ENCODE measurements around the gene NME3. TPM values are rescaled to one million over a fixed set of nuclear protein-coding genes. Genes with fewer than 3 reads are reported as not detected.
A peak's percentile ranks its signal among the peaks of the same experiment; 100 is the strongest.

NME3 gene
- total and polyA plus RNA-seq, 3 experiments from 2014 or later = 33.5 to 71.4 (median 36.5) TPM

DNA sequence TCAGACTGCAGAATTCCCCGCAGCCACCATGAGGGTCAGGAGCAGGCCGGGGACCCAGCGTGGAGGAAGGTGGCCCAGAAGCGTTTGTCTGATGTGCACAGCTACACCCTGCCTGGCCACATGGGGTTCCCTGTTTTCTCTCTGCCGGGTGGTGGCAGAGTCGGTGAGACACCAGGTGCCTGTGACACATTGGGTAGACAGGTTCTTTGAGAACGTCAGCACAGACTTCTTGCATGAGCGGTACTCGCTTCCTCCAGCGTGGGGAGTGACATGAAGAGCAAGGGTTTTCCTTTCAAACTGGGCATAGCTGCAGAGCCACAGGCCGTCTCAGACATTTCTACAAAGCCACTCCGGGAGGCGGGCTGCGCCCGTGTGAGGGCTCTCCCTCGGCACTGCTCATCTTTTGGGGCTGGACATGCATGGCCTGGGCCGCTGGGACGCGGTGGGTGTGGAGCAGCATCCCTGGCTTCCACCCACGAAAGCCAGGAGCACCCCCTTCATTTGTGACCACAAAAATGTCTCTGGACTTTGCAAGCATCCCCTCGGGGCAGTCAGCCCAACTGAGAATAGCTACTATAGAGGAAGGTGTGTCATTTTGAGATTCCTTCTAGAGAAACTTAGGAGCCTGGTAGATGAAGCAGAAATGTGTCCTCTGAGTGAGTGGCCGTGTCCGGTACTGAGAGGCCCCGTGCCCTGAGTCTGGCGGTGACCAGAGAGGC lies 26.0 kb downstream of the NME3 start:
- Mint-ChIP-seq H3K27me3 (no peaks in the 10 kb centered on the region), H3K27ac (peak overlapping the region in 2 of 8 donors; percentile 67 to 91), H3K4me3 (no peak overlapping the region), H3K36me3 (peaks cover 0 to 64% (median 4%) of the 10 kb centered on the region in 3 donors), H3K9me3 (no peaks in the 10 kb centered on the region), H3K4me1 (no peaks in the 10 kb centered on the region)
- H3K36me3 ChIP-seq (ENCODE audit: insufficient read depth, low read length) = peaks cover 16% of the 10 kb centered on the region
- no peak for DNase-seq
- ChIA-PET POLR2A (no interaction called here), CTCF (interaction anchor here (1.3 kb wide), 1 partner anchor 40 kb away, joined by 4 read pairs; no protein-coding TSS in a partner anchor)
- H3K27me3 ChIP-seq (ENCODE audit: insufficient read depth, low read length, poor library complexity, severe bottlenecking) = no peaks in the 10 kb centered on the region
- H3K4me1 ChIP-seq (ENCODE audit: insufficient read depth, low read length) = no peaks in the 10 kb centered on the region
- no peaks in the 10 kb centered on the region for H3K9me3 ChIP-seq (ENCODE audit: low read length)
- no peak overlapping the region for H3K27ac ChIP-seq (ENCODE audit: low read depth, low read length)
- no peak overlapping the region for H3K4me3 ChIP-seq (ENCODE audit: low read length)

DNA sequence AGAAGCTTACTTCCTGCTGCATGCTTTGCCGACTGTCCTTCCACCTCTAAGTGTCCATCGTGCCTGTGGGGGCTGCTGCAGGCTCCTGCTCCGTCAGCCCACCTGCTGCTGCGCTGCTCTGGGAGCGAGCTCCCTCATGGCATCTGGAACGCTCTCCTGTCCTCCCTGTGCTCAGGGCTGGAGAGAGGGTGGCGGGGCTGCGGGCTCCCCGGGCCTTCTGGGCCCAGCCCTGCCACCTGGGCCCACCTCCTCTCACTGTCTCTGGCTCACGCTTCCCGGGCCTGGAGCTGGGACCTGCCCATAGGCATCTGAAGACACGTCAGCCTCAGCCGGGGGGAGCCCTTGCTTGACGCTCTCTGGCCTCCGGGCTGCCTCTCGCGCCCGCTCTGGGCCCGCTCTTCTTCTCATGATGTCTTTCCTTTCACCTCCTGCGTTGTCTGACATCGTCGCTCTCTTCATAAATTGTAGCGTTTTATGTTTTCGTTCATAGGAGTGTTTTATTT lies 27.0 kb downstream of the NME3 start:
- Mint-ChIP-seq H3K4me3 (no peak overlapping the region), H3K27ac (no peak overlapping the region), H3K27me3 (no peaks in the 10 kb centered on the region), H3K9me3 (no peaks in the 10 kb centered on the region), H3K4me1 (no peaks in the 10 kb centered on the region), H3K36me3 (peaks cover 0 to 56% (median 4%) of the 10 kb centered on the region in 3 donors)
- Histone ChIP-seq H3K36me3 (ENCODE audit: insufficient read depth, low read length) (peaks cover 11% of the 10 kb centered on the region), H3K9me3 (ENCODE audit: low read length) (no peaks in the 10 kb centered on the region), H3K27me3 (ENCODE audit: insufficient read depth, low read length, poor library complexity, severe bottlenecking) (no peaks in the 10 kb centered on the region), H3K4me3 (ENCODE audit: low read length) (no peak overlapping the region), H3K4me1 (ENCODE audit: insufficient read depth, low read length) (no peaks in the 10 kb centered on the region), H3K27ac (ENCODE audit: low read depth, low read length) (no peak overlapping the region)
- ChIA-PET CTCF (no interaction called here), POLR2A (no interaction called here)
- no peak for DNase-seq

DNA sequence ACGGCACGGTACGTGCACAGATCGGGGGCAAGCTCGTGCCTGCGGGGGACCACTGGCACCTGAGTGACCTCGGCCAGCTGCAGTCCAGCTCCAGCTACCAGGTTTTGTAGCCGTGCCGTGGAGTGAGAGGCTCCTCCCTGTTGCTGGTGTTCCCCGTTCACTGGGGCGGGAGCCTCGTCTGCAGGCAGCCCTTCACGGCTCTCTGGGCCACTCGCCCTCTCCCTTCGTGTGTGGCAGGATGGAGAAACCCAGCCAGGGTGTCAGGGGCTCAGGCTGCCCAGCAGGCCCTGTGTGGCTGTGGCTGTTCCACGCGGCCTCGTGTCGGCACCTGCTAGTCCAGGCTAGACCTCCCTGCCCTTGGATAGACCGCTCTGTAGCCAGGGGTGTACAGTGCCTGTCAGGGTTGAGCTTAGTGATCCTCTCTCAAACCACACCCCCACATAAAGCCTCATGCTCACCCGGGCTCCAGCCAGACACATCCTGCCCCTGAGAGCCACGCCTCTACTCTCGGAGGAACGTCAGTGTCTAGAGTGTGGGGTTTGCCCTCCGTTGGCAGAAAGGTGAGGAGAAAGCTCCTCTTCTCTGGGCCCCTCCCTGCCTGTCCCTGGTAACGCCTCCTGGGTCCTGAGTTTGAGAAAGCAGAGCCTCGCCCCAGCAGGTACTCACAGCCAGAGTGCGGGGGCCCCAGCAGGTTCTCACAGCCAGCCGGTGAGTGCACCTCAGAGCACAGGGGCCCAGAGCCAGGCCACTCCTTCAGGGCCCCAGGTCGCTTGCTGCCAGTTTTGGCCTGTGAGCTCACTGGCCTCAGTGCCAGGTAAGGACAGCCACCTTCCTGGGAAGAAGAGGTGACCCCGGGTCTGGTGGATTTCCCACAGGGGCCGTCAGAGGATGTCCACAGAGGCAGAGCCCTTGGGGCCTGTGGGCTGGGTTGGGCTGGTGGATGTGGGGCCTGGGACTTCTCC lies 27.7 kb downstream of the NME3 start:
- POLR2A ChIA-PET = no interaction called here

DNA sequence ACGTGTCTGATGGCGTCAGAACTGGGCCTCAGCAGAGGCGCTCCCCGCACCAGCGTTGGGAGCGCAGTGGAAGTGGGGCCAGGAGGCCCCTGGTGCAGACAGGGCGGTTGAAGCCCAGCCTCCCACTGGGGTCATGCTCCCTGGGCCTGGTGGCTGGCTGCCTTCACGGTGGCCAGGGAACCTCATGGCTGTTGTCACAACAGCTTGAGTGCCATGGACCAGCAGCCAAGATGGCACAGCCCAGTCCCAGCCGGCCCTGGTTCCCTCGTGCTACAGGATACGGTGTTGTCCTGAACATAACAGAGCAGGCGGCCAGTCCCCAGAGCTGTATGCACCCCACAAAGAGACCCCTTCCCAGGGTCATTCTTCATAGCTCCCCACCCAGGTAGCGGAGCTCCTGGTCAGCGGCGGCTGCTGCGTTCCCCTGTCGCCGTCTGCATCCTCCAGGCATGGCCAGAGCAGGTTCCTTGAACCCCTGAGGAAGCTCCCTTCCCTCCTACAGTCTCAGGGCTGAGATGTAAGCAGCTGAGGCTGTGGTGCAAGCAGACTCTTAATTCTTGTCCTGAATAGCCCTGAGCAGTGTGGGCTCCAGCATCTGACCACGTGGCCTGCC lies 29.7 kb downstream of the NME3 start:
- H3K4me3 Mint-ChIP-seq = no peak overlapping the region
- H3K9me3 Mint-ChIP-seq = no peaks in the 10 kb centered on the region
- H3K9me3 ChIP-seq (ENCODE audit: low read length) = no peaks in the 10 kb centered on the region
- no peaks in the 10 kb centered on the region for H3K27me3 Mint-ChIP-seq
- H3K4me1 Mint-ChIP-seq = no peaks in the 10 kb centered on the region
- no peak overlapping the region for H3K27ac Mint-ChIP-seq
- DNase-seq = no peak
- no peak overlapping the region for H3K4me3 ChIP-seq (ENCODE audit: low read length)
- H3K27me3 ChIP-seq (ENCODE audit: insufficient read depth, low read length, poor library complexity, severe bottlenecking) = no peaks in the 10 kb centered on the region
- no peak overlapping the region for H3K27ac ChIP-seq (ENCODE audit: low read depth, low read length)
- peaks cover 0 to 33% (median 4%) of the 10 kb centered on the region in 3 donors for H3K36me3 Mint-ChIP-seq
- H3K4me1 ChIP-seq (ENCODE audit: insufficient read depth, low read length) = no peaks in the 10 kb centered on the region
- POLR2A ChIA-PET = no interaction called here
- no peaks in the 10 kb centered on the region for H3K36me3 ChIP-seq (ENCODE audit: insufficient read depth, low read length)
- CTCF ChIA-PET = no interaction called here

More for the DNA sequence above, 27.7 kb downstream of the NME3 start:
- peaks cover 0 to 49% (median 4%) of the 10 kb centered on the region in 3 donors for H3K36me3 Mint-ChIP-seq
- no peaks in the 10 kb centered on the region for H3K4me1 ChIP-seq (ENCODE audit: insufficient read depth, low read length)
- no peaks in the 10 kb centered on the region for H3K4me1 Mint-ChIP-seq
- no peaks in the 10 kb centered on the region for H3K27me3 Mint-ChIP-seq
- no peaks in the 10 kb centered on the region for H3K27me3 ChIP-seq (ENCODE audit: insufficient read depth, low read length, poor library complexity, severe bottlenecking)
- H3K9me3 Mint-ChIP-seq = no peaks in the 10 kb centered on the region
- H3K36me3 ChIP-seq (ENCODE audit: insufficient read depth, low read length) = peaks cover 6% of the 10 kb centered on the region
- H3K4me3 Mint-ChIP-seq = no peak overlapping the region
- no peak overlapping the region for H3K27ac Mint-ChIP-seq
- no peak overlapping the region for H3K4me3 ChIP-seq (ENCODE audit: low read length)
- H3K27ac ChIP-seq (ENCODE audit: low read depth, low read length) = no peak overlapping the region
- no peak for DNase-seq
- no peaks in the 10 kb centered on the region for H3K9me3 ChIP-seq (ENCODE audit: low read length)
- CTCF ChIA-PET = no interaction called here

DNA sequence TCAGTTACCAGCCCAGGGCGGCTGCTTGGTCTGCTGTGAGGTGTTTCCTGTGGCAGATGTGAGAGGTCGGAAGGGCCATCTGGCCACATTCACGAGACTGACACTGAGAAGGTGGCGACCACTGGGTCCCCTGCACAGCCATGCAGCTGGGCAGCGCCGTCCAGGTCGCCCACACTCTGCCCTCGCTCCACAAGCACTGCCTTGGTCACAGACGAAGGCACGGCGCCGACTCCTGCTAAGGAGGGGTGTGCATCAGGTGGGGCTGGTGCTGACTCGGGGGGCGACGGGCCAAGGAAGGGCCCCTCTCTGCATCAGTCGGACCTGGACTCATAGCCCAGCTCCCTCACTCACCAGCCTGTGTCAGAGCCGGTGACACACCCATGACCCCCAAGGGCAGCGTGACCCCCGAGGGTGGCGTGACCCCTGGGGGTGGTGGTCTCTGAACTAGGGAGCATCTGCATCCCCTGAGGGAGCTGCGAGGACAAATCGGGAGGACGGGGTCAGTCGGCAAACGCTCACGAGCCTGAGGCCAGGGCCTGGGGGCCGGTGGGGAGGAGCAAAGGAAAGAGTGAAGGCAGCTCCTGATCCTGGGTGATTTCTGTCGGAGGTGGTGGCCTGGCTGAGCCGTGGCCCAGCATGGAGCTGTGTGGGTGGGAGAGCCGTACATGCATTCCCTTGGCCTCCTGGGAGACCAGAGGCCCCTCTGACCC lies 30.4 kb downstream of the NME3 start:
- no peak for DNase-seq
- H3K4me3 ChIP-seq (ENCODE audit: low read length) = no peak overlapping the region
- H3K4me1 ChIP-seq (ENCODE audit: insufficient read depth, low read length) = no peaks in the 10 kb centered on the region
- Mint-ChIP-seq H3K27me3 (no peaks in the 10 kb centered on the region), H3K36me3 (peaks cover 0 to 31% (median 4%) of the 10 kb centered on the region in 3 donors), H3K4me3 (no peak overlapping the region), H3K9me3 (no peaks in the 10 kb centered on the region), H3K4me1 (no peaks in the 10 kb centered on the region), H3K27ac (peak overlapping the region in 1 of 8 donors; percentile 63)
- H3K9me3 ChIP-seq (ENCODE audit: low read length) = no peaks in the 10 kb centered on the region
- H3K27ac ChIP-seq (ENCODE audit: low read depth, low read length) = no peak overlapping the region
- H3K27me3 ChIP-seq (ENCODE audit: insufficient read depth, low read length, poor library complexity, severe bottlenecking) = no peaks in the 10 kb centered on the region
- ChIA-PET POLR2A (no interaction called here), CTCF (no interaction called here)
- no peaks in the 10 kb centered on the region for H3K36me3 ChIP-seq (ENCODE audit: insufficient read depth, low read length)

DNA sequence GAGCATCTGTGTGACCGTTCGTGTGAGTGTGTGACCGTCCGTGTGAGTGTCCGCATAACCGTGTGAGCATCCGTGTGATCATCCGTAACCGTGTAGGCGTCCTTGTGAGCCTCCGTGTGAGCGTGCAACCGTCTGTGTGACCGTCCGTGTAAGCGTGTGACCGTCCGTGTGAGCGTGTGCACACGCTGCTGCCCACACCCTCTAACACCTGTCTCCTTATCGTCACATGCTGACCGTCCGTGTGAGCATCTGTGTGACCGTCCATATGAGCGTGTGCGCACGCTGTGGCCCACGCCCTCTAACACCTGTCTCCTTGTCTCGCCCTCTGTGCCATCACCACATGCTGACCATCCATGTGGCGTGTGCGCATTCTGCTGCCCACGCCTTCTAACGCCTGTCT lies 31.1 kb downstream of the NME3 start:
- H3K4me1 ChIP-seq (ENCODE audit: insufficient read depth, low read length) = no peaks in the 10 kb centered on the region
- no peak overlapping the region for H3K4me3 ChIP-seq (ENCODE audit: low read length)
- H3K27me3 ChIP-seq (ENCODE audit: insufficient read depth, low read length, poor library complexity, severe bottlenecking) = no peaks in the 10 kb centered on the region
- H3K4me3 Mint-ChIP-seq = no peak overlapping the region
- no peak overlapping the region for H3K27ac Mint-ChIP-seq
- no peaks in the 10 kb centered on the region for H3K27me3 Mint-ChIP-seq
- no peaks in the 10 kb centered on the region for H3K9me3 Mint-ChIP-seq
- peaks cover 0 to 25% (median 4%) of the 10 kb centered on the region in 3 donors for H3K36me3 Mint-ChIP-seq
- H3K36me3 ChIP-seq (ENCODE audit: insufficient read depth, low read length) = no peaks in the 10 kb centered on the region
- H3K9me3 ChIP-seq (ENCODE audit: low read length) = no peaks in the 10 kb centered on the region
- CTCF ChIA-PET = no interaction called here
- DNase-seq = no peak
- H3K27ac ChIP-seq (ENCODE audit: low read depth, low read length) = no peak overlapping the region
- POLR2A ChIA-PET = no interaction called here
- H3K4me1 Mint-ChIP-seq = no peaks in the 10 kb centered on the region

DNA sequence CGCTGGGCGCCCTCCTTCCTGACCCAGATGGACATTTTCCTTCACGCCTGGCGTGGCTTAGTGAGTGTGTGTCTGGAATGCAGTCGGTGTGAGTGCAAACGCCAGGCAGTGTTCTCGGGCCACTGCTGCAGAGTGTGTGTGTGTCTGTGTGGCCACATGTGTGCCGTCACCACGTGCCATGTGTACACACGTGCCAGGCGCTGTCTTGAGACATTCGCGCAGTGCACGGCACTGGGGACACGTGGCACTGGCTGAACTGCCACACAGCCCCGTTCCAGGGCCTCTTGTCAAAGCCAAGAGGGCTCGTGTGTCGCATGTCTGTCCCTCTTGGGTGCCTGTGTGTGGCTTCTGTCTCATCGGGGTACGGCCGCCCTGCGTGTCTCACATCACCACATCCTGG lies 36.5 kb downstream of the NME3 start:
- peaks cover 0 to 4% (median 0%) of the 10 kb centered on the region in 3 donors for H3K4me1 Mint-ChIP-seq
- POLR2A ChIA-PET = no interaction called here
- DNase-seq = no peak
- H3K9me3 ChIP-seq (ENCODE audit: low read length) = no peaks in the 10 kb centered on the region
- H3K27me3 ChIP-seq (ENCODE audit: insufficient read depth, low read length, poor library complexity, severe bottlenecking) = no peaks in the 10 kb centered on the region
- peak overlapping the region in 1 of 8 donors; percentile 28 for H3K27ac Mint-ChIP-seq
- no peak overlapping the region for H3K4me3 Mint-ChIP-seq
- H3K9me3 Mint-ChIP-seq = no peaks in the 10 kb centered on the region
- peaks cover 0 to 30% (median 3%) of the 10 kb centered on the region in 3 donors for H3K36me3 Mint-ChIP-seq
- no peak overlapping the region for H3K27ac ChIP-seq (ENCODE audit: low read depth, low read length)
- no peaks in the 10 kb centered on the region for H3K27me3 Mint-ChIP-seq
- H3K4me1 ChIP-seq (ENCODE audit: insufficient read depth, low read length) = no peaks in the 10 kb centered on the region
- CTCF ChIA-PET = no interaction called here
- no peak overlapping the region for H3K4me3 ChIP-seq (ENCODE audit: low read length)
- H3K36me3 ChIP-seq (ENCODE audit: insufficient read depth, low read length) = peaks cover 7% of the 10 kb centered on the region
